ENCODE results near the gene WRNIP1. TPM values are rescaled to one million over a fixed set of nuclear protein-coding genes. Genes with fewer than 3 reads are reported as not detected.

The WRNIP1 gene
- polyA plus RNA-seq, 1 experiment = 26.5 TPM

DNA sequence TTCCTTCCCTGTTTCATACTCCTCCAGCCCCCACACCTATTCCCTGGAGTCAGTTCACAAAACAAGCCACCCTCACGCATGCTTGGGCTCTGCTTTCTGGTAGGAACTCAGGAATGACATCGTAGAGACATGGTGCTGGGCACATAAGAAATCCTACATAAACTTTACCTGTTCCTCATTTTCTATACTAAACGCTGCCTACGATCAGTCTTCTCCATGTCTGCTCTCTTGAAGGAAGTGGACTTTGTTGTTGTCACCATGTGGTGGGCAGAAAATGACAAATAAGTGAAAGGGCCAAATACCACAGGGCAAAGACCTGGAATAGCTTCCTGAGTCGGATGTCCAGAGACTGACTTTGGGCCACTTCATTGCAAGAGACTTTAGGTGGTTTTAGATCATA lies 24.6 kb upstream of the WRNIP1 start:
- no peak overlapping the region for H3K4me3 ChIP-seq (ENCODE audit: low read depth, low read length)
- TF ChIP-seq, protein P1, sequence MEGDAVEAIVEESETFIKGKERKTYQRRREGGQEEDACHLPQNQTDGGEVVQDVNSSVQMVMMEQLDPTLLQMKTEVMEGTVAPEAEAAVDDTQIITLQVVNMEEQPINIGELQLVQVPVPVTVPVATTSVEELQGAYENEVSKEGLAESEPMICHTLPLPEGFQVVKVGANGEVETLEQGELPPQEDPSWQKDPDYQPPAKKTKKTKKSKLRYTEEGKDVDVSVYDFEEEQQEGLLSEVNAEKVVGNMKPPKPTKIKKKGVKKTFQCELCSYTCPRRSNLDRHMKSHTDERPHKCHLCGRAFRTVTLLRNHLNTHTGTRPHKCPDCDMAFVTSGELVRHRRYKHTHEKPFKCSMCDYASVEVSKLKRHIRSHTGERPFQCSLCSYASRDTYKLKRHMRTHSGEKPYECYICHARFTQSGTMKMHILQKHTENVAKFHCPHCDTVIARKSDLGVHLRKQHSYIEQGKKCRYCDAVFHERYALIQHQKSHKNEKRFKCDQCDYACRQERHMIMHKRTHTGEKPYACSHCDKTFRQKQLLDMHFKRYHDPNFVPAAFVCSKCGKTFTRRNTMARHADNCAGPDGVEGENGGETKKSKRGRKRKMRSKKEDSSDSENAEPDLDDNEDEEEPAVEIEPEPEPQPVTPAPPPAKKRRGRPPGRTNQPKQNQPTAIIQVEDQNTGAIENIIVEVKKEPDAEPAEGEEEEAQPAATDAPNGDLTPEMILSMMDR (IDR thresholded peaks at IDR 0.05; ENCODE audit: insufficient read depth, low read depth, low read length) = no peak
- no peak for DNase-seq (ENCODE audit: low read depth)
- H3K27me3 ChIP-seq (ENCODE audit: control insufficient read depth, insufficient read depth, low read length) = no peaks in the 10 kb centered on the region
- no peaks in the 10 kb centered on the region for H3K36me3 ChIP-seq (ENCODE audit: control insufficient read depth, insufficient read depth, low read length)
- ChIA-PET CTCF (interaction anchor here (0.9 to 10.8 kb wide), 3 partner anchors 9 to 106 kb away, joined by 3 to 124 read pairs (median 4); partner anchors contain the start of gene MYLK4), POLR2A (no interaction called here)

DNA sequence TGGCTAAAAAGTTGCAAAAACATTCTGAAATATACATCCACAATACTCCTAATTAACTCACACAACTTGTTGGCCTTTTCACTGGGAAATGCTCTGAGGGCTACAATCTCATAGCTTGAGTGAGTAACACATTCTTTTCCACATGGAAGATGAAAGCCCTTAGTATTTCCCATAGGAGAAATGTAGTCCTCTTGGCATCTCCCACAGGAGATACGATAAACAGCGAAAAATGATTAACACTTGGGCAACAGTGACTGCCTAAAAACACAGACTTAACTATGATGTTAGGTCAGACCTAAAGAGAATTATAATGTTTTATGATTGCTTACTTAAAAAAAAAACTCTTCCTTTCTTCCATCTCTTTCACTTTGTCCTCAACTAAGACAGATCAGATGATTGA lies 23.4 kb upstream of the WRNIP1 start:
- ChIA-PET CTCF (interaction anchor here (0.8 to 10.8 kb wide), 4 partner anchors 8 to 1146 kb away, joined by 4 to 124 read pairs (median 4); partner anchors contain the start of gene MYLK4), POLR2A (no interaction called here)
- TF ChIP-seq, protein P1 (IDR thresholded peaks at IDR 0.05; ENCODE audit: insufficient read depth, low read depth, low read length) = no peak
- no peaks in the 10 kb centered on the region for H3K36me3 ChIP-seq (ENCODE audit: control insufficient read depth, insufficient read depth, low read length)
- no peaks in the 10 kb centered on the region for H3K27me3 ChIP-seq (ENCODE audit: control insufficient read depth, insufficient read depth, low read length)
- no peak overlapping the region for H3K4me3 ChIP-seq (ENCODE audit: low read depth, low read length)
- no peak for DNase-seq (ENCODE audit: low read depth)

DNA sequence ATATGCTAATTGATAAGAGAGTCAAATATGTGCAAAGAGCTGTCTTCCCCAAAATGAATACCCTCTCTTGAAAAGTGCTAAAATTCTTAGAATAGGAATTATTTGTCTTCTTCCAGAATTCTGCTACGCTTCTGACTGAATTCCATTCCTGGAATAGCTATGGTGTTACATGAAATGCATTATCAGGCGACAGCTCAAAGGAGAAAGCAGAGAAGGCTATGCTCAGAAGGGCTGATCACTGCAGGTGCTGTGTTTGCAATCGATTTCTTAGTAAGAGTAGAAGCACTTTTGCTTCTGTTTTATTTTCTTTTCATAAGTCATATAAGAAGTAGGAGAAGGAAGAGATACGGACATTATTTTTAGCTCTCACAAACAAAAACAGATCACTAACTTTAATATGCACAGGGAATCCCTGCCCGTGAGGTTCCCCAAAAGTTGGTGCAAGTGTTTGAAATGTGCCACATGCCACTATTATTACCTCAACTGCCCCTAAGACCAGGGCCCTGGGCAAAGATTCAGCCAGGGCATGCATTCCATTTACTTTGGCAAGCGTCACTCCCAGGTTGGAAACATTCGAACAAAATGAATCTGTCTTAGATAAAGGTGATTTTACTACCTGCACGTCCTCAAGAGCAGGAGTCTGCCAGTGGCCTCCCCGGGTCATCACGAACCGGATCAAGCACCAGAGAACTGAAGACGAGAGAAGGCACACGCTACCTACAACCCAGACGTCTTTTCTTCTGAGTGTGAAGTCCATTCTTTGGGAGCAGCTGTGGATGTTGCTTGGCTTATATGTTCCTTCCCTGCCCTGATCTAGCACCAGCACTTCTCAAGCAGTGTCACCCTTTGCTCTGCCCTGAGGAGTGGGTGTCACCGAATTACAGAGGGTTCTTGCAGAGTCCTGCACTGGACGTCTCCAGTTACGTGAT lies 21.6 kb upstream of the WRNIP1 start:
- POLR2A ChIA-PET = no interaction called here
- CTCF ChIA-PET = interaction anchor here (1.4 to 1.9 kb wide), 4 partner anchors 18 to 1148 kb away, joined by 3 to 11 read pairs (median 4); no protein-coding TSS in a partner anchor
- no peaks in the 10 kb centered on the region for H3K27me3 ChIP-seq (ENCODE audit: control insufficient read depth, insufficient read depth, low read length)
- no peak for DNase-seq (ENCODE audit: low read depth)
- TF ChIP-seq, protein P1 (IDR thresholded peaks at IDR 0.05; ENCODE audit: insufficient read depth, low read depth, low read length) = no peak
- no peak overlapping the region for H3K4me3 ChIP-seq (ENCODE audit: low read depth, low read length)
- H3K36me3 ChIP-seq (ENCODE audit: control insufficient read depth, insufficient read depth, low read length) = no peaks in the 10 kb centered on the region

DNA sequence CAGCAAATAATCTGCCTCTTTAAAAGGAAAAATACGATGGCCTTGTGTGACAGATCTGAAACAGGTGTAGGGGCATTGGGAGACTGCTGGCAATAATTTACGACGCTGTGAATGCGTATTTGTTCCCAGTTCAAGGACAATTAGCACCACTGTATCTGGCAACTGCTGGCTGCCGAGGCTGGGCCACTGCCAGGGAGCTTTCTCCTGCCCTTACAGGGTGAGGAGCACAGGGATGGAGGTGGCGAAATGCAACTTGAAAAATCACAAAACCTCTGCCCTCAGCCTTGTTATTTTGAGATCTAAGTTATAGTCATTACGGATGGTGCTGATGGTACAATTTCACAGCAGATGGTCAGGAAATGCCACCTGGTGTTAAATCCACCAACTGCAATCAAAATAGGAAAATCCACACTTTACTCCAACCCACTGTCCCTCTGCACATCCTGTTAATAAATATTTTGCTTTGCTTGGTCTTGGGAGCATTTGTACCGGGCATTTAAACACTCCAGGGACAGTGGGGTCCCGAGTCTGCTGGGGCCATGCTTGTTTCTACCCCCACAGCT lies 20.9 kb upstream of the WRNIP1 start:
- POLR2A ChIA-PET = no interaction called here
- TF ChIP-seq, protein P1 (IDR thresholded peaks at IDR 0.05; ENCODE audit: insufficient read depth, low read depth, low read length) = peak; percentile 37
- Histone ChIP-seq H3K4me3 (ENCODE audit: low read depth, low read length) (no peak overlapping the region), H3K27me3 (ENCODE audit: control insufficient read depth, insufficient read depth, low read length) (no peaks in the 10 kb centered on the region), H3K36me3 (ENCODE audit: control insufficient read depth, insufficient read depth, low read length) (no peaks in the 10 kb centered on the region)
- CTCF ChIA-PET = interaction anchor here (0.6 to 1.9 kb wide), 5 partner anchors 21 to 1148 kb away, joined by 3 to 11 read pairs (median 3); no protein-coding TSS in a partner anchor
- no peak for DNase-seq (ENCODE audit: low read depth)

DNA sequence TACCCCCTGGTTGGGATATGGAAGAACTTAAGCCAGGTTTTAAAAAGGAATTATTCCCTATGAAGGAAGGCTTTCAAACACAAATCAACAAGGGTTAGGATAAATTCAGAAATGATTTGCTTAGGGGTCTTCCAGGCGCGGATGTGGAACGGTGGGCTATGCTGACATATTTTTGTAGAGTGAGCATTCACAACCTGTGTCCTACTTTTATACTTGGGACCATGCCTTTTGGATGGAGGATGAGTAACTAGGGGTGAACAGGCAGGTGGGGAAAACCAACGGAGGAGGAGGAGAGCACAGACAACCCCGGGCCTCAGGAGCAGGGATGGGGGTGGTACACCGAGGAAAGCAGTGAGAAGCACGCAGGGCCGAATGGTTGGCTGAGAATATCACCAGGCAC lies 20.4 kb upstream of the WRNIP1 start:
- Histone ChIP-seq H3K4me3 (ENCODE audit: low read depth, low read length) (no peak overlapping the region), H3K27me3 (ENCODE audit: control insufficient read depth, insufficient read depth, low read length) (no peaks in the 10 kb centered on the region), H3K36me3 (ENCODE audit: control insufficient read depth, insufficient read depth, low read length) (no peaks in the 10 kb centered on the region)
- TF ChIP-seq, protein P1 (IDR thresholded peaks at IDR 0.05; ENCODE audit: insufficient read depth, low read depth, low read length) = no peak
- POLR2A ChIA-PET = no interaction called here
- CTCF ChIA-PET = interaction anchor here (0.6 to 9.2 kb wide), 4 partner anchors 21 to 1149 kb away, joined by 3 to 92 read pairs (median 7); no protein-coding TSS in a partner anchor
- DNase-seq (ENCODE audit: low read depth) = no peak
